ENCODE measurements around the gene ATP1A4. TPM values are rescaled to one million over a fixed set of nuclear protein-coding genes. Genes with fewer than 3 reads are reported as not detected.
"Not testable (repeated sequence)": the region's sequence is repeated elsewhere in the genome, so short reads cannot be mapped to it uniquely, and the experiment has no call there.

The ATP1A4 gene
- not detected in 2 replicates for total RNA-seq (2014; rRNA removed; shearing (Covaris generic))
- not detected in 2 replicates for polyA plus RNA-seq (2015; cell fraction: cytosol; rRNA removed)
- polyA plus RNA-seq (2015; cell fraction: nucleus; rRNA removed) = not detected in 2 replicates

- no peak for DNase-seq (ENCODE audit: low read depth)
These were observed at the start of gene ATP1A4 for GRCh38 chr1:160151303-160151702. Gene ATP1A4, plus strand, starts transcription at chr1:160151603. Its CDS starts 438 bp downstream, at chr1:160152041.

- no peak for DNase-seq (ENCODE audit: low read depth)
These were observed 49.5 kb upstream of the ATP1A4 start for GRCh38 chr1:160101717-160102522.

GRCh38 chr1:160103658-160104408, 47.6 kb upstream of the ATP1A4 start:
- no peak for DNase-seq (ENCODE audit: low read depth)

- DNase-seq (ENCODE audit: low read depth) = no peak
These were observed 46.9 kb upstream of the ATP1A4 start for GRCh38 chr1:160104486-160104885.

GRCh38 chr1:160105155-160105554, 46.2 kb upstream of the ATP1A4 start:
- DNase-seq (ENCODE audit: low read depth) = no peak

- no peak for DNase-seq (ENCODE audit: low read depth)
These were observed 43.9 kb upstream of the ATP1A4 start for GRCh38 chr1:160107512-160107911.

- no peak for DNase-seq (ENCODE audit: low read depth)
These were observed 42.3 kb upstream of the ATP1A4 start for GRCh38 chr1:160108888-160109662.

- DNase-seq (ENCODE audit: low read depth) = no peak
These were observed 41.7 kb upstream of the ATP1A4 start for GRCh38 chr1:160109686-160110085.

GRCh38 chr1:160111462-160111861, 39.9 kb upstream of the ATP1A4 start:
- not testable (repeated sequence) for DNase-seq (ENCODE audit: low read depth)

GRCh38 chr1:160112357-160112756, 39.0 kb upstream of the ATP1A4 start:
- DNase-seq (ENCODE audit: low read depth) = no peak

- DNase-seq (ENCODE audit: low read depth) = no peak
These were observed 38.0 kb upstream of the ATP1A4 start for GRCh38 chr1:160113407-160113806.

GRCh38 chr1:160114085-160114484, 37.3 kb upstream of the ATP1A4 start:
- no peak for DNase-seq (ENCODE audit: low read depth)

GRCh38 chr1:160115545-160116282, 35.7 kb upstream of the ATP1A4 start, which contains the start of gene ATP1A2:
Gene ATP1A2, plus strand, starts transcription at chr1:160115759. Its CDS starts 103 bp downstream, at chr1:160115862.
- no peak for DNase-seq (ENCODE audit: low read depth)

GRCh38 chr1:160116283-160117147, 34.9 kb upstream of the ATP1A4 start:
- DNase-seq (ENCODE audit: low read depth) = no peak

GRCh38 chr1:160117300-160117699, 34.1 kb upstream of the ATP1A4 start:
- no peak for DNase-seq (ENCODE audit: low read depth)

- DNase-seq (ENCODE audit: low read depth) = no peak
These were observed 33.7 kb upstream of the ATP1A4 start for GRCh38 chr1:160117709-160118183.

GRCh38 chr1:160118928-160119327, 32.5 kb upstream of the ATP1A4 start:
- DNase-seq (ENCODE audit: low read depth) = no peak

GRCh38 chr1:160120797-160121196, 30.6 kb upstream of the ATP1A4 start:
- no peak for DNase-seq (ENCODE audit: low read depth)

- DNase-seq (ENCODE audit: low read depth) = no peak
These were observed 30.0 kb upstream of the ATP1A4 start for GRCh38 chr1:160121388-160121787.

All from HT1080 (cell line).